GM21576 (cell line): Measurements from ENCODE around the gene GRHPR.
"Not testable (repeated sequence)": the region's sequence is repeated elsewhere in the genome, so short reads cannot be mapped to it uniquely, and the experiment has no call there.

ENCODE experiments used
- ATAC-seq: cut with Tn5 transposase; IDR thresholded peaks from one replicate; pipeline ENCODE4 v1.9.1; 2021; ENCODE audit warnings: mild to moderate bottlenecking, moderate library complexity; ENCODE audit not compliant: unreplicated experiment

Gene GRHPR

GRCh38 chr9:37420271-37421215 lies 2.0 kb upstream of the GRHPR start:
- no peak for ATAC-seq

- ATAC-seq: peak; percentile 25
Observed at GRCh38 chr9:37421914-37422288, 595 bp upstream of the GRHPR start.

- ATAC-seq: no peak
Observed at GRCh38 chr9:37423508-37423907, 1.0 kb downstream of the GRHPR start.

- no peak for ATAC-seq
Observed at GRCh38 chr9:37424204-37424685, 1.7 kb downstream of the GRHPR start.

- no peak for ATAC-seq
Observed at GRCh38 chr9:37424686-37425297, 2.3 kb downstream of the GRHPR start.

GRCh38 chr9:37425298-37425752 lies 2.8 kb downstream of the GRHPR start:
- ATAC-seq: no peak

GRCh38 chr9:37426431-37426830 lies 3.9 kb downstream of the GRHPR start:
- ATAC-seq: not testable (repeated sequence)

GRCh38 chr9:37426846-37427245 lies 4.3 kb downstream of the GRHPR start:
- no peak for ATAC-seq

GRCh38 chr9:37428345-37428744 lies 5.8 kb downstream of the GRHPR start:
- no peak for ATAC-seq

- no peak for ATAC-seq
Observed at GRCh38 chr9:37429441-37430285, 7.2 kb downstream of the GRHPR start.

GRCh38 chr9:37430841-37431597 lies 8.5 kb downstream of the GRHPR start:
- ATAC-seq: no peak

GRCh38 chr9:37432020-37432419 lies 9.5 kb downstream of the GRHPR start:
- ATAC-seq: no peak

- ATAC-seq: no peak
Observed at GRCh38 chr9:37433867-37434371, 11.4 kb downstream of the GRHPR start.

- no peak for ATAC-seq
Observed at GRCh38 chr9:37436540-37436939, 14.0 kb downstream of the GRHPR start.

GRCh38 chr9:37437010-37437409 lies 14.5 kb downstream of the GRHPR start:
- no peak for ATAC-seq

GRCh38 chr9:37437621-37438020 lies 15.1 kb downstream of the GRHPR start:
- ATAC-seq: no peak

GRCh38 chr9:37438359-37438758 lies 15.9 kb downstream of the GRHPR start:
- no peak for ATAC-seq

- ATAC-seq: no peak
Observed at GRCh38 chr9:37441776-37442370, 19.4 kb downstream of the GRHPR start.

- ATAC-seq: no peak
Observed at GRCh38 chr9:37442556-37442955, 20.1 kb downstream of the GRHPR start.

GRCh38 chr9:37443566-37443965 lies 21.1 kb downstream of the GRHPR start:
- no peak for ATAC-seq
